SU-DHL-6 (cell line): ENCODE data around the gene DHRS12.

ENCODE experiments used
- CTCF ChIP-seq: fragments of 200-600 bp; sonication (generic); IDR thresholded peaks from one replicate; pipeline ENCODE4 v1.5.1; 2017; ENCODE audit warnings: antibody characterized with exemption, mild to moderate bottlenecking, low read length, moderate library complexity; ENCODE audit not compliant: insufficient read depth, poor library complexity, severe bottlenecking
- EZH2phosphoT487 ChIP-seq: fragments of 200-600 bp; sonication (generic), shearing (Covaris generic); conservative IDR thresholded peaks from 2 replicates; pipeline ENCODE4 v1.6.1; 2018; ENCODE audit warnings: mild to moderate bottlenecking, antibody characterized with exemption, low read length, moderate library complexity, mixed read lengths

- TF ChIP-seq CTCF (no peak), EZH2phosphoT487 (no peak)
Observed at GRCh38 chr13:51729866-51730553, 74.0 kb downstream of the DHRS12 start.
